Left renal cortex interstitium (tissue), 4 donors: Measurements from ENCODE around the gene RGS16. TPM values are rescaled to one million over a fixed set of nuclear protein-coding genes. Genes with fewer than 3 reads are reported as not detected.

Source experiments
- DNase-seq, 4 donors: peaks; one replicate each; pipeline ENCODE4 v3.0.0-alpha.2; 2013; ENCODE audit warnings: low read depth in 4 of 4, low spot score in 2 of 4, missing footprints in 1 of 4
- polyA plus RNA-seq, 4 donors: library from polyadenylated mRNA; unstranded; fragments of 120-200 nt; gene quantifications; one replicate each; pipeline ENCODE4 v1.2.1, GENCODE V29; 2013; ENCODE audit not compliant: insufficient read length in 4 of 4

The RGS16 gene
- polyA plus RNA-seq, 4 donors: 1.0 to 2.5 (median 1.3) TPM

GRCh38 chr1:182630586-182630985 is 26.4 kb upstream of the RGS16 start:
- DNase-seq: no peak

GRCh38 chr1:182629499-182630096 is 25.4 kb upstream of the RGS16 start:
- no peak for DNase-seq

- DNase-seq: no peak
These were observed 24.9 kb upstream of the RGS16 start for GRCh38 chr1:182629080-182629479.

GRCh38 chr1:182628657-182629056 is 24.5 kb upstream of the RGS16 start:
- no peak for DNase-seq

- no peak for DNase-seq
These were observed 23.4 kb upstream of the RGS16 start for GRCh38 chr1:182627622-182628021.

GRCh38 chr1:182626527-182626926 is 22.3 kb upstream of the RGS16 start:
- no peak for DNase-seq

GRCh38 chr1:182625719-182626504 is 21.7 kb upstream of the RGS16 start:
- no peak for DNase-seq

GRCh38 chr1:182625024-182625423 is 20.8 kb upstream of the RGS16 start:
- no peak for DNase-seq

GRCh38 chr1:182624577-182624976 is 20.4 kb upstream of the RGS16 start:
- DNase-seq: no peak

- no peak for DNase-seq
These were observed 18.8 kb upstream of the RGS16 start for GRCh38 chr1:182622901-182623528.

GRCh38 chr1:182621906-182622305 is 17.7 kb upstream of the RGS16 start:
- DNase-seq: no peak

- no peak for DNase-seq
These were observed 16.9 kb upstream of the RGS16 start for GRCh38 chr1:182620924-182621585.

- DNase-seq: no peak
These were observed 13.7 kb upstream of the RGS16 start for GRCh38 chr1:182617734-182618351.

GRCh38 chr1:182617014-182617429 is 12.8 kb upstream of the RGS16 start:
- no peak for DNase-seq

GRCh38 chr1:182616130-182617013 is 12.2 kb upstream of the RGS16 start:
- DNase-seq: no peak

GRCh38 chr1:182615468-182616129 is 11.4 kb upstream of the RGS16 start:
- no peak for DNase-seq

GRCh38 chr1:182614796-182615454 is 10.7 kb upstream of the RGS16 start:
- peak in 2 of 4 donors; percentile 71 to 78 for DNase-seq

GRCh38 chr1:182611787-182612186 is 7.6 kb upstream of the RGS16 start:
- no peak for DNase-seq

GRCh38 chr1:182611326-182611725 is 7.1 kb upstream of the RGS16 start:
- no peak for DNase-seq
